Thymus (tissue), 11 donors: ENCODE data around the gene GTF2IRD1. TPM values are rescaled to one million over a fixed set of nuclear protein-coding genes. Genes with fewer than 3 reads are reported as not detected.

Source experiments
- DNase-seq, 9 donors: peaks; one replicate each; pipeline ENCODE4 v3.0.0-alpha.2; 2013; ENCODE audit warnings: low spot score in 9 of 9, low read depth in 6 of 9, missing footprints in 1 of 9
- H3K27ac ChIP-seq, 2 donors: one replicate each; pipeline ENCODE4 v1.5.1; 2013; ENCODE audit warnings: control low read depth in 1 of 2, low read depth in 1 of 2, low read length in 1 of 2, mild to moderate bottlenecking in 1 of 2, moderate library complexity in 1 of 2
- H3K27me3 ChIP-seq, 2 donors: one replicate each; pipeline ENCODE4 v1.5.1; 2013; ENCODE audit warnings: low read length in 1 of 2; ENCODE audit not compliant: control insufficient read depth in 2 of 2, insufficient read depth in 1 of 2
- H3K36me3 ChIP-seq, 2 donors: one replicate each; pipeline ENCODE4 v1.5.1; 2013; ENCODE audit warnings: low read length in 1 of 2, mild to moderate bottlenecking in 1 of 2, moderate library complexity in 1 of 2; ENCODE audit not compliant: control insufficient read depth in 2 of 2, insufficient read depth in 2 of 2
- H3K4me1 ChIP-seq, 2 donors: one replicate each; pipeline ENCODE4 v1.5.1; 2013; ENCODE audit warnings: low read length in 2 of 2; ENCODE audit not compliant: control insufficient read depth in 2 of 2, insufficient read depth in 2 of 2
- H3K4me3 ChIP-seq, 2 donors: one replicate each; pipeline ENCODE4 v1.5.1; 2013; ENCODE audit warnings: low read length in 2 of 2, control low read depth in 1 of 2, mild to moderate bottlenecking in 1 of 2
- H3K9me3 ChIP-seq, 2 donors: one replicate each; pipeline ENCODE4 v1.5.1; 2013; ENCODE audit warnings: low read length in 1 of 2, mild to moderate bottlenecking in 1 of 2; ENCODE audit not compliant: control insufficient read depth in 2 of 2, insufficient read depth in 1 of 2
- WGBS: extraction: QIAGEN DNeasy Blood & Tissue Kit; methylation state at CpG from one replicate; pipeline ENCODE4 v1.1.7; 2013; 5-methylcytosine and 5-hydroxymethylcytosine counted together
- polyA plus RNA-seq: library from polyadenylated mRNA; stranded (reverse); fragments of 200-250 nt; gene quantifications from one replicate; pipeline ENCODE4 v1.2.3, GENCODE V29; 2013
- total RNA-seq: library from RNA; stranded (reverse); fragments of 120-200 nt; gene quantifications from one replicate; pipeline ENCODE4 v1.2.4, GENCODE V29; 2013
- donor health status: healthy.

Gene GTF2IRD1
- total and polyA plus RNA-seq, 2 donors = 4.7 to 14.6 TPM

DNA sequence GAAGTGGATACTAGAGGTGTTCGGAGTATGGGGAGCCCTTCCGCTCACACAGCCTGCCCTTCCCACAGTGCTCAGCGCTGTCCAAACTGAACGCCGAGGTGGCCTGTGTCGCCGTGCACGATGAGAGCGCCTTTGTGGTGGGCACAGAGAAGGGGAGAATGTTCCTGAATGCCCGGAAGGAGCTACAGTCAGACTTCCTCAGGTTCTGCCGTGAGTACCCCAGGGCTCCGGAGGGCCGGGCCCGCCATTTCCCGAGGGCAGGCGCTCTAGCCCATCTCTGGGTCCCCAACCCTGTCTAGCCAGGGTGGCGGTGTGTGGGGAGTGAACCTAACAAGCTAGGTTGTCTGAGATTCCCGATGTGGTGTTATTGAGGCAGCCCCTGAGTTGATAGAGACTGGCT is 59.1 kb downstream of the GTF2IRD1 start:
- Histone ChIP-seq H3K4me1 (no peaks in the 10 kb centered on the region), H3K9me3 (no peaks in the 10 kb centered on the region), H3K27ac (no peak overlapping the region), H3K36me3 (no peaks in the 10 kb centered on the region), H3K27me3 (no peaks in the 10 kb centered on the region), H3K4me3 (no peak overlapping the region)
- DNase-seq = no peak
- 97% methylated on average over 18 of the region's 18 CpGs for WGBS

DNA sequence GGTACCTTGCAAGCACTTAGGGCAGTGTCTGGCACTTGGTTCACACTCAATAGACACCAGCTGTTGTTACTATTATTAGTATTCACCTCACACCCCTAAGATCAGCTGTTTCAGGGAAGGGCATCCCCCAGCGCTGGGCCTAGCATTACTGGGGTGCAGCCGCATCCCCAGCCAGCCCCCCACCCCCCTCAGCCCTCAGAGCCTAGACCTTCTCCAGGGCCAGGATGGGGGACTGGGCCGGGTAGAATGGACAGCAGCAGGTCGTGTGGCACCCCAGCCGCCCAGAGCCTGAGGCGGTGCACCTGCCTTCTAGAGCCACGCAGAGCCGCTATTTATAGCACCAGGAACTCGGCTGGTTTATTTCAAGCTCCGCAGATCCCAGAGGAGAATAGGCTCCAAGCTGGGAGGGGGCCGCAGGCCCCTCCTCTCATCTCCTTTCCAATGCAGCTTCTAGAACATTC is 60.5 kb downstream of the GTF2IRD1 start:
- DNase-seq = no peak
- H3K4me3 ChIP-seq = no peak overlapping the region
- no peaks in the 10 kb centered on the region for H3K36me3 ChIP-seq
- peaks cover 0 to under 1% of the 10 kb centered on the region in 2 donors for H3K9me3 ChIP-seq
- H3K27me3 ChIP-seq = no peaks in the 10 kb centered on the region
- WGBS = 97% methylated on average over 11 of the region's 11 CpGs
- H3K27ac ChIP-seq = no peak overlapping the region
- no peaks in the 10 kb centered on the region for H3K4me1 ChIP-seq

DNA sequence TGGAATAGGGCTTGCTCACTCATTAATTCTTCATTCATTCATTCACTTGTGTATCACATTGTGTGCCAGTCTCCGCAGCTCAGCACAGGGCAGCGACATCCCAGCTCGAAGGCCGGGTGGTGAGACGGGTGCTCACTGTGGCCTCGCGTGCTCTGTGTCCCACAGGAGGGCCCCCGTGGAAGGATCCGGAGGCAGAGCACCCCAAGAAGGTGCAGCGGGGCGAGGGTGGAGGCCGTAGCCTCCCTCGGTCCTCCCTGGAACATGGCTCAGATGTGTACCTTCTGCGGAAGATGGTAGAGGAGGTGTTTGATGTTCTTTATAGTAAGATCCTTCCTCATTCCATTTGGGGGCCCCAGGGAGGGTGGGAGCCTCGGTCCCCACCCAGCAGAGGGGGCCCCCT is 61.6 kb downstream of the GTF2IRD1 start:
- Histone ChIP-seq H3K9me3 (peaks cover 2 to 10% of the 10 kb centered on the region in 2 donors), H3K27ac (no peak overlapping the region), H3K36me3 (peaks cover 0 to 2% of the 10 kb centered on the region in 2 donors), H3K4me3 (no peak overlapping the region), H3K4me1 (no peaks in the 10 kb centered on the region), H3K27me3 (no peaks in the 10 kb centered on the region)
- 96% methylated on average over 15 of the region's 15 CpGs for WGBS
- no peak for DNase-seq

DNA sequence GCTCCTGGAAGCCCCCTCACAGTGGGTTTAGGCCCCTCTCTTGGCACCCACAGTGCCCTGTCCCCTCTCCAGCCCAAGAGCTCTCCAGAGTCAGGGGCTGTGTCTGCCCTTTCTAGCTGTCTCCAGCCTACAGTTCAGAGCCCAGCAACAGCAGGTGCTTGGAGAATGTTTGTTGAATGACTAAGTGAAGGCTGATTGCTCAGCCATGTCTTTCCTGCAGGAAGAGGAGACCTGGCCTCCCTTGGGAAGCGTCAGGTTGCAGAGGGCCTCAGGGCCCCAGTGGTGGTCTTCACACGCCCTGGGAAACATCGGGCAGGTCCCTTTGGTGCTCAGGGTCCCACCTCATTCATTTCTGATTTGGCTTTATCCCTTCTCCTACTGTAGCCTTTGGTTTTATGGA is 62.5 kb downstream of the GTF2IRD1 start:
- H3K27me3 ChIP-seq = no peaks in the 10 kb centered on the region
- H3K27ac ChIP-seq = no peak overlapping the region
- no peaks in the 10 kb centered on the region for H3K4me1 ChIP-seq
- peaks cover 2 to 16% of the 10 kb centered on the region in 2 donors for H3K9me3 ChIP-seq
- no peak for DNase-seq
- peaks cover 0 to 2% of the 10 kb centered on the region in 2 donors for H3K36me3 ChIP-seq
- H3K4me3 ChIP-seq = no peak overlapping the region
- 96% methylated on average over 3 of the region's 3 CpGs for WGBS

DNA sequence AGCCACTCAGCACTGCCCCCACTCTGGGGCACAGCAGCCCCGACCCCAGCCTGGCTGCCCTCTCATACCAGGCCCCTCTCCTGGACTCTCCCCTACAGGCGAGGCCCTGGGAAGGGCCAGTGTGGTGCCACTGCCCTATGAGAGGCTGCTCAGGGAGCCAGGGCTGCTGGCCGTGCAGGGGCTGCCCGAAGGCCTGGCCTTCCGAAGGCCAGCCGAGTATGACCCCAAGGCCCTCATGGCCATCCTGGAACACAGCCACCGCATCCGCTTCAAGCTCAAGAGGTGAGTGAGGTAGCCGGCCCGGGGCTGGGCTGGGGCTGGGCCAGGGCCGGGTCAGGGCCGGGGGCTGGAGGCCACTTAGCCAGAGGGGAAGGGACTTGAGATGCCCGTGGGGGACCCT is 64.3 kb downstream of the GTF2IRD1 start:
- no peaks in the 10 kb centered on the region for H3K4me1 ChIP-seq
- H3K9me3 ChIP-seq = peaks cover 2 to 24% of the 10 kb centered on the region in 2 donors
- no peak for DNase-seq
- peaks cover 0 to 2% of the 10 kb centered on the region in 2 donors for H3K36me3 ChIP-seq
- H3K4me3 ChIP-seq = no peak overlapping the region
- no peaks in the 10 kb centered on the region for H3K27me3 ChIP-seq
- H3K27ac ChIP-seq = no peak overlapping the region
- 95% methylated on average over 13 of the region's 13 CpGs for WGBS

DNA sequence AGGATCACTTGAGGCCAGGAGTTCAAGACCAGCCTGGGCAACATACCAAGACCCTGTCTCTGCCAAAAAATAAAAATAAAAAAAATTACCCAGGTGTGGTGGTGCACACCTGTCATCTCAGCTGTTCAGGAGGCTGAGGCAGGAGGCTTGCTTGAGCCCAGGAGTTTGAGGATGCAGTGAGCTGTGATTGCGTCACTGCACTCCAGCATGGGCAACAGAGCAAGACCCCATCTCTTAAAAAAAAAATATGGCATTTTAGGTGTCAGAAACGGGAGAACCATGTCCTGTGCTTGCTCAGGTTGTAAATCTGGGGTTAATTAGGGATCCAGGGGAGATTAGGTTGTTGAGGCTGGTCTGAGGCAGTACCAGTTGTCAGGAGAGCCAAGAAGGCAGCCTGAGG is 64.9 kb downstream of the GTF2IRD1 start:
- H3K27ac ChIP-seq = no peak overlapping the region
- H3K4me3 ChIP-seq = no peak overlapping the region
- DNase-seq = no peak
- no peaks in the 10 kb centered on the region for H3K27me3 ChIP-seq
- peaks cover 0 to 2% of the 10 kb centered on the region in 2 donors for H3K36me3 ChIP-seq
- WGBS = 94% methylated on average over 2 of the region's 2 CpGs
- H3K9me3 ChIP-seq = peaks cover 2 to 24% of the 10 kb centered on the region in 2 donors
- H3K4me1 ChIP-seq = no peaks in the 10 kb centered on the region

DNA sequence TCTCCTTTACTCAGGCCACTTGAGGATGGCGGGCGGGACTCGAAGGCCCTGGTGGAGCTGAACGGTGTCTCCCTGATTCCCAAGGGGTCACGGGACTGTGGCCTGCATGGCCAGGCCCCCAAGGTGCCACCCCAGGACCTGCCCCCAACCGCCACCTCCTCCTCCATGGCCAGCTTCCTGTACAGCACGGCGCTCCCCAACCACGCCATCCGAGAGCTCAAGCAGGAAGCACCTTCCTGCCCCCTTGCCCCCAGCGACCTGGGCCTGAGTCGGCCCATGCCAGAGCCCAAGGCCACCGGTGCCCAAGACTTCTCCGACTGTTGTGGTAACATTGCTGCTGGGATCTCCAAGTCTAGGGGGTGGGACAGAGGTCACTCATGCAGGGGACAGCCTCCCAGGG is 65.7 kb downstream of the GTF2IRD1 start:
- H3K36me3 ChIP-seq = peaks cover 0 to 2% of the 10 kb centered on the region in 2 donors
- no peaks in the 10 kb centered on the region for H3K4me1 ChIP-seq
- DNase-seq = no peak
- H3K9me3 ChIP-seq = peaks cover 2 to 24% of the 10 kb centered on the region in 2 donors
- 98% methylated on average over 14 of the region's 14 CpGs for WGBS
- no peak overlapping the region for H3K4me3 ChIP-seq
- no peaks in the 10 kb centered on the region for H3K27me3 ChIP-seq
- no peak overlapping the region for H3K27ac ChIP-seq

DNA sequence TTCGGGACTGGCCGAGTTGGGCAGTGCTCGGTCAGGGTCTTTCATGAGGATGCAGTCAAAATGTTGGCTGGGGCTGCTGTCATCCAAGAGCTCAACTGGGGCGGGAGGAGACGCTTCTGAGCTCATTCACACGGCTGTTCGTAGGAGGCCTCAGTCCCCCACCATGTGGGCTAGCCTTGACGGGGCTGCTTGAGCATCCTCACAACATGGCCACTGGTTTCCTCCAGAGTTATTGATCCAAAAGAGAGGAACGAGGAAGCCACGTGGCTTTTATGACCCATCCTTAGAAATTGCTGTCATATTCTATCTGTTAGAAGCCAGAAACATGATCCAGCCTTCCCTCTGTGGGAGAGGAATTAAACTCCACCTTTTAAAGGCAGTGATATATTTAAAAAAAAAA is 68.1 kb downstream of the GTF2IRD1 start:
- Histone ChIP-seq H3K4me1 (peaks cover 10 to 19% of the 10 kb centered on the region in 2 donors), H3K27me3 (no peaks in the 10 kb centered on the region), H3K27ac (no peak overlapping the region), H3K4me3 (no peak overlapping the region), H3K9me3 (peaks cover 2 to 24% of the 10 kb centered on the region in 2 donors), H3K36me3 (peaks cover 0 to 2% of the 10 kb centered on the region in 2 donors)
- no peak for DNase-seq
- 98% methylated on average over 10 of the region's 10 CpGs for WGBS

DNA sequence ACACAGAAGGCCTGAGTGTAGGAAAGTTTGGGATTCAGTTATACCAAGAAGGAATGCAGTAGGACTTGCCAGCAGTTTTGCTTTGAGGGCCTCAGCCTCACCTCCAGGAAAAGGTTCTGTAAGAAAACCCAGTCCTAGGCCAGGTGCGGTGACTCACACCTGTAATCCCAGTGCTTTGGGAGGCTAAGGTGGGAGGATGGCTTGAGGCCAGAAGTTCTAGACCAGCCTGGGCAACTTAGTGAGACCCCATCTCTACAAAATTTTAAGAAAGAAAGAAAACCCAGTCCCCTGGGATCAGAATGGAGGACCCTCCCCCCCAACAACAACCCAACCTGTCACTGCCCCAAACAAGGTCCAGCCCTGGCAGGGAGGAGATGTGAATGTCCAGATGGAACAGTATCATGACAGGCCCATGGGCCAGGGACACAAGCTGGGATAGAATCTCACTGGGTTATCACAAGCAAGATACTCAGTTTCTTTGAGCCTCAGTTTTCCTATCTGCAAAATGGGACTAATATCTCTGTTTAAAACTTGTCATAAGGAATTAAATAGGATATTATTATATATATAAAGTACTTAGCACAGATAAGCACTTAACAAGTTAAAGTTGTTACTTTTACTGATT is 68.7 kb downstream of the GTF2IRD1 start:
- WGBS = 94% methylated on average over 1 of the region's 1 CpG
- Histone ChIP-seq H3K4me1 (peaks cover 10 to 20% of the 10 kb centered on the region in 2 donors), H3K27ac (no peak overlapping the region), H3K36me3 (peaks cover 0 to 2% of the 10 kb centered on the region in 2 donors), H3K9me3 (peaks cover 2 to 24% of the 10 kb centered on the region in 2 donors), H3K27me3 (no peaks in the 10 kb centered on the region), H3K4me3 (no peak overlapping the region)
- DNase-seq = no peak
